HepG2 (cell line): ENCODE data around the gene GDAP1L1. TPM values are rescaled to one million over a fixed set of nuclear protein-coding genes. Genes with fewer than 3 reads are reported as not detected.

Experiments used
- ETV6 ChIP-seq: sonication (generic); formaldehyde crosslinking; conservative IDR thresholded peaks from 2 replicates; pipeline ENCODE4 v1.4.0; 2020; ENCODE audit warnings: missing genetic modification reagents
- HOXD1 ChIP-seq: sonication (generic); formaldehyde crosslinking; IDR thresholded peaks from 2 replicates; pipeline ENCODE4 v1.5.0; 2020; ENCODE audit warnings: missing genetic modification reagents
- MED1 ChIP-seq: sonication (generic); formaldehyde crosslinking; IDR thresholded peaks from 2 replicates; pipeline ENCODE4 v1.4.0; 2020; ENCODE audit warnings: missing genetic modification reagents
- NR2C2 ChIP-seq: sonication (generic); formaldehyde crosslinking; IDR thresholded peaks from 2 replicates; pipeline ENCODE4 v1.4.0; 2020; ENCODE audit warnings: missing genetic modification reagents, mild to moderate bottlenecking, moderate library complexity, borderline replicate concordance
- PHF21A ChIP-seq: sonication (generic); formaldehyde crosslinking; IDR thresholded peaks from 2 replicates; pipeline ENCODE4 v1.5.0; 2020; ENCODE audit warnings: mild to moderate bottlenecking, missing genetic modification reagents
- REL ChIP-seq: sonication (generic); formaldehyde crosslinking; conservative IDR thresholded peaks from 2 replicates; pipeline ENCODE4 v1.8.0; 2022; ENCODE audit warnings: mild to moderate bottlenecking, missing genetic modification reagents, moderate library complexity
- SOX13 ChIP-seq, 3 experiments: fragments of 450-650 bp in 1 of 3; sonication (generic) in 1 of 3; formaldehyde crosslinking in 1 of 3; IDR thresholded peaks in 2 of 3; conservative IDR thresholded peaks in 1 of 3; 2 replicates each; pipeline versions ENCODE4 v1.5.0 to v1.6.1; 2016 to 2020; ENCODE audit warnings: antibody characterized with exemption in 1 of 3, mild to moderate bottlenecking in 1 of 3, missing compliant biosample characterization in 1 of 3, missing genetic modification reagents in 1 of 3, moderate library complexity in 1 of 3
- TBX2 ChIP-seq: sonication (generic); formaldehyde crosslinking; IDR thresholded peaks from 2 replicates; pipeline ENCODE4 v1.5.0; 2020; ENCODE audit warnings: missing genetic modification reagents, mild to moderate bottlenecking, borderline replicate concordance
- TEAD2 ChIP-seq: sonication (generic); formaldehyde crosslinking; IDR thresholded peaks from 2 replicates; pipeline ENCODE4 v1.9.0; 2021; ENCODE audit warnings: missing genetic modification reagents
- ZFY ChIP-seq: sonication (generic); formaldehyde crosslinking; IDR thresholded peaks from 2 replicates; pipeline ENCODE4 v1.4.0; 2020; ENCODE audit warnings: missing genetic modification reagents
- ZMYM2 ChIP-seq: sonication (generic); formaldehyde crosslinking; IDR thresholded peaks from 2 replicates; pipeline ENCODE4 v1.8.0; 2022; ENCODE audit warnings: mild to moderate bottlenecking, missing genetic modification reagents
- ZNF354B ChIP-seq: sonication (generic); formaldehyde crosslinking; IDR thresholded peaks from 2 replicates; pipeline ENCODE4 v1.8.0; 2022; ENCODE audit warnings: mild to moderate bottlenecking, missing genetic modification reagents
- ZNF616 ChIP-seq: sonication (generic); formaldehyde crosslinking; IDR thresholded peaks from 2 replicates; pipeline ENCODE4 v1.5.0; 2020; ENCODE audit warnings: low read depth, mild to moderate bottlenecking, missing genetic modification reagents
- ZNF703 ChIP-seq: sonication (generic); formaldehyde crosslinking; IDR thresholded peaks from 2 replicates; pipeline ENCODE4 v1.5.1; 2020; ENCODE audit warnings: missing genetic modification reagents, mild to moderate bottlenecking, moderate library complexity, borderline replicate concordance
- ZSCAN30 ChIP-seq: sonication (generic); formaldehyde crosslinking; IDR thresholded peaks from 2 replicates; pipeline ENCODE4 v1.5.0; 2020; ENCODE audit warnings: mild to moderate bottlenecking, missing genetic modification reagents
- polyA plus RNA-seq, 8 experiments: library from polyadenylated mRNA; depleted of rRNA in 3 of 8; stranded (reverse) in 7 of 8; unstranded in 1 of 8; fragments of >200 nt; fragmentation: Illumina TruSeq in 4 of 8; extraction: Trizol in 4 of 8; gene quantifications; 2 replicates each; pipeline versions ENCODE4 v1.2.1 to v1.2.3, GENCODE V29; 2011 to 2016; ENCODE audit warnings: low read depth in 4 of 8, missing spikeins in 1 of 8, mixed read lengths in 1 of 8; ENCODE audit not compliant: insufficient read depth in 1 of 8
- total RNA-seq, 5 experiments: library from RNA; depleted of rRNA; stranded (reverse); fragments of >200 nt; fragmentation: Illumina TruSeq; extraction: Trizol; gene quantifications; 2 replicates each; pipeline ENCODE4 v1.2.3, GENCODE V29; 2016; ENCODE audit warnings: low read depth in 1 of 5
- TF ChIP-seq, protein P1 (sequence below): sonication (generic); formaldehyde crosslinking; IDR thresholded peaks from 2 replicates; pipeline ENCODE4 v1.5.1; 2020; ENCODE audit warnings: missing genetic modification reagents, mild to moderate bottlenecking, borderline replicate concordance
- TF ChIP-seq, protein P2 (sequence below): IDR thresholded peaks from 2 replicates; pipeline ENCODE4 v1.4.0; 2020; ENCODE audit warnings: mild to moderate bottlenecking, missing genetic modification reagents
- TF ChIP-seq, protein P3 (sequence below): sonication (generic); formaldehyde crosslinking; IDR thresholded peaks from 2 replicates; pipeline ENCODE4 v1.5.0; 2020; ENCODE audit warnings: mild to moderate bottlenecking, missing genetic modification reagents, borderline replicate concordance

The GDAP1L1 gene
- total and polyA plus RNA-seq, 2 of the 13 experiments (the other 11 are each of a cell fraction or from before 2014, with no cell fraction given), result 0.04 TPM; not detected in 1

DNA sequence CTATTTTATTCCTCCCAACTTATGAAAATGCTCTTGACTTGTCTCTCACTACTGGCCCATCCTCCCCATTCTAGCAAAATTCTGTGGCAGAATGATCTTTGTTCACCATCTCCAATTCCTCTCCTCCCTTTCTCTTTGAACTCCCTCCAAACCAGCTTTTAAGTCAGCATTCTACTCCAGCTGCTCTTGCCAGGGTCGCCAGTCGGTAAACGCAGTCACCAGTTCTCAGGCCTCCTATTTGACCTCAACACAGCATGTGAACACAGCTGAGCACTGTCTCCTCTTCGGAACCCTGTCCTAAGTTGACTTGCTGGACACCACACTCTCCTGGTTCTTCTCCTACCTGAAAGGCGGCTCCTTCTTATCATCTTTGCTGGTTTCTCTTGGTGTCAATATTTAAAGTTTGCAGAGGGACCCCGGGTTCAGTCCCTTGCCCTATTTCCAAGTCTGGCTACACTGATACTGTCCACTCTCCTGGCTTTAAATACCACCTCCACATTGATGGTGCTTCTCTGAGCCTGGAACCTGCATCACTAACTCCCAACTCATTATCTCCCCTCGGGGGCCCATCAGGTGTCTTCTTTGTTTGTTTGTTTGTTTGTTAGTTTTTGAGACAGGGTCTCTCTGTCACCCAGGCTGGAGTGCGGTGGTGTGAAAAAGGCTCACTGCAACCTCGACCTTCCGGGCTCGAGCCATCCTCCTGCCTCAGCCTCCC lies 27.4 kb downstream of the GDAP1L1 start (continued):
- no peak for TF ChIP-seq ZNF703 (CRISPR knock-in tag)
- 0 out of 2 replicates have a peak, but pooled peaks have one; percentile 19 for TF ChIP-seq NR2C2 (CRISPR knock-in tag)
- peak; percentile 79; the same call in 1 of the 2 replicates for TF ChIP-seq ZMYM2 (CRISPR knock-in tag)
- TF ChIP-seq, protein P1, sequence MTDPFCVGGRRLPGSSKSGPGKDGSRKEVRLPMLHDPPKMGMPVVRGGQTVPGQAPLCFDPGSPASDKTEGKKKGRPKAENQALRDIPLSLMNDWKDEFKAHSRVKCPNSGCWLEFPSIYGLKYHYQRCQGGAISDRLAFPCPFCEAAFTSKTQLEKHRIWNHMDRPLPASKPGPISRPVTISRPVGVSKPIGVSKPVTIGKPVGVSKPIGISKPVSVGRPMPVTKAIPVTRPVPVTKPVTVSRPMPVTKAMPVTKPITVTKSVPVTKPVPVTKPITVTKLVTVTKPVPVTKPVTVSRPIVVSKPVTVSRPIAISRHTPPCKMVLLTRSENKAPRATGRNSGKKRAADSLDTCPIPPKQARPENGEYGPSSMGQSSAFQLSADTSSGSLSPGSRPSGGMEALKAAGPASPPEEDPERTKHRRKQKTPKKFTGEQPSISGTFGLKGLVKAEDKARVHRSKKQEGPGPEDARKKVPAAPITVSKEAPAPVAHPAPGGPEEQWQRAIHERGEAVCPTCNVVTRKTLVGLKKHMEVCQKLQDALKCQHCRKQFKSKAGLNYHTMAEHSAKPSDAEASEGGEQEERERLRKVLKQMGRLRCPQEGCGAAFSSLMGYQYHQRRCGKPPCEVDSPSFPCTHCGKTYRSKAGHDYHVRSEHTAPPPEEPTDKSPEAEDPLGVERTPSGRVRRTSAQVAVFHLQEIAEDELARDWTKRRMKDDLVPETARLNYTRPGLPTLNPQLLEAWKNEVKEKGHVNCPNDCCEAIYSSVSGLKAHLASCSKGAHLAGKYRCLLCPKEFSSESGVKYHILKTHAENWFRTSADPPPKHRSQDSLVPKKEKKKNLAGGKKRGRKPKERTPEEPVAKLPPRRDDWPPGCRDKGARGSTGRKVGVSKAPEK (CRISPR knock-in tag), result peak; percentile 61; the same call in 1 of the 2 replicates
- TF ChIP-seq PHF21A (CRISPR knock-in tag), result peak; percentile 64
- TF ChIP-seq ZNF354B (CRISPR knock-in tag), result no peak
- no peak for TF ChIP-seq ZSCAN30 (CRISPR knock-in tag)
- 0 out of 2 replicates have a peak, but pooled peaks have one; percentile 24 for TF ChIP-seq MED1 (CRISPR knock-in tag)
- no peak for TF ChIP-seq ETV6 (CRISPR knock-in tag)
- TF ChIP-seq, protein P2, sequence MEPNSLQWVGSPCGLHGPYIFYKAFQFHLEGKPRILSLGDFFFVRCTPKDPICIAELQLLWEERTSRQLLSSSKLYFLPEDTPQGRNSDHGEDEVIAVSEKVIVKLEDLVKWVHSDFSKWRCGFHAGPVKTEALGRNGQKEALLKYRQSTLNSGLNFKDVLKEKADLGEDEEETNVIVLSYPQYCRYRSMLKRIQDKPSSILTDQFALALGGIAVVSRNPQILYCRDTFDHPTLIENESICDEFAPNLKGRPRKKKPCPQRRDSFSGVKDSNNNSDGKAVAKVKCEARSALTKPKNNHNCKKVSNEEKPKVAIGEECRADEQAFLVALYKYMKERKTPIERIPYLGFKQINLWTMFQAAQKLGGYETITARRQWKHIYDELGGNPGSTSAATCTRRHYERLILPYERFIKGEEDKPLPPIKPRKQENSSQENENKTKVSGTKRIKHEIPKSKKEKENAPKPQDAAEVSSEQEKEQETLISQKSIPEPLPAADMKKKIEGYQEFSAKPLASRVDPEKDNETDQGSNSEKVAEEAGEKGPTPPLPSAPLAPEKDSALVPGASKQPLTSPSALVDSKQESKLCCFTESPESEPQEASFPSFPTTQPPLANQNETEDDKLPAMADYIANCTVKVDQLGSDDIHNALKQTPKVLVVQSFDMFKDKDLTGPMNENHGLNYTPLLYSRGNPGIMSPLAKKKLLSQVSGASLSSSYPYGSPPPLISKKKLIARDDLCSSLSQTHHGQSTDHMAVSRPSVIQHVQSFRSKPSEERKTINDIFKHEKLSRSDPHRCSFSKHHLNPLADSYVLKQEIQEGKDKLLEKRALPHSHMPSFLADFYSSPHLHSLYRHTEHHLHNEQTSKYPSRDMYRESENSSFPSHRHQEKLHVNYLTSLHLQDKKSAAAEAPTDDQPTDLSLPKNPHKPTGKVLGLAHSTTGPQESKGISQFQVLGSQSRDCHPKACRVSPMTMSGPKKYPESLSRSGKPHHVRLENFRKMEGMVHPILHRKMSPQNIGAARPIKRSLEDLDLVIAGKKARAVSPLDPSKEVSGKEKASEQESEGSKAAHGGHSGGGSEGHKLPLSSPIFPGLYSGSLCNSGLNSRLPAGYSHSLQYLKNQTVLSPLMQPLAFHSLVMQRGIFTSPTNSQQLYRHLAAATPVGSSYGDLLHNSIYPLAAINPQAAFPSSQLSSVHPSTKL (CRISPR knock-in tag), result peak; percentile 78
- TF ChIP-seq TEAD2 (CRISPR knock-in tag), result no peak
- TF ChIP-seq, protein P3, sequence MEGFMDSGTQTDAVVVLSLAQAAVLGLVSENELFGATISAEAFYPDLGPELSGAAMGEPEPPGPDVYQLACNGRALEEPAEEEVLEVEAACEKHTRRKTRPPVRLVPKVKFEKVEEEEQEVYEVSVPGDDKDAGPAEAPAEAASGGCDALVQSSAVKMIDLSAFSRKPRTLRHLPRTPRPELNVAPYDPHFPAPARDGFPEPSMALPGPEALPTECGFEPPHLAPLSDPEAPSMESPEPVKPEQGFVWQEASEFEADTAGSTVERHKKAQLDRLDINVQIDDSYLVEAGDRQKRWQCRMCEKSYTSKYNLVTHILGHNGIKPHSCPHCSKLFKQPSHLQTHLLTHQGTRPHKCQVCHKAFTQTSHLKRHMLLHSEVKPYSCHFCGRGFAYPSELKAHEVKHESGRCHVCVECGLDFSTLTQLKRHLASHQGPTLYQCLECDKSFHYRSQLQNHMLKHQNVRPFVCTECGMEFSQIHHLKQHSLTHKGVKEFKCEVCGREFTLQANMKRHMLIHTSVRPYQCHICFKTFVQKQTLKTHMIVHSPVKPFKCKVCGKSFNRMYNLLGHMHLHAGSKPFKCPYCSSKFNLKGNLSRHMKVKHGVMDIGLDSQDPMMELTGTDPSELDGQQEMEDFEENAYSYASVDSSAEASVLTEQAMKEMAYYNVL (CRISPR knock-in tag), result peak; percentile 93
- peak; percentile 70 for TF ChIP-seq TBX2
- no peak for TF ChIP-seq REL (CRISPR knock-in tag)
- peak; percentile 42; the same call in 1 of the 2 replicates for TF ChIP-seq SOX13 (IDR thresholded peaks at IDR 0.05)
- TF ChIP-seq SOX13 (CRISPR knock-in tag; conservative IDR thresholded peaks at IDR 0.05 in 1 of 2, IDR thresholded peaks at IDR 0.05 in 1 of 2), result peak in 1 of 2 experiments; percentile 47; a peak in 1 of 4 replicates
- TF ChIP-seq ZFY, result 0 out of 2 replicates have a peak, but pooled peaks have one; percentile 17
- TF ChIP-seq HOXD1 (CRISPR knock-in tag), result no peak
- TF ChIP-seq ZNF616 (CRISPR knock-in tag), result no peak
